Natural killer cell treated with Interleukin-12 subunit alpha and Interleukin-12 subunit beta and Interleukin-15 and Interleukin-18, amount 100 ng/mL, for 72 hours (primary cell): ENCODE results near the gene RPLP2. TPM values are rescaled to one million over a fixed set of nuclear protein-coding genes. Genes with fewer than 3 reads are reported as not detected.

Source experiments
- ATAC-seq, 2 donors: fragments of 150-1000 bp; cut with Tn5 transposase in 1 of 2; sonication (Bioruptor Pico), chemical (Tn5 transposase) in 1 of 2; 2 replicates each; pipeline ENCODE4 v1.10.0; 2021
- DNase-seq: peaks from one replicate; pipeline ENCODE4 v3.0.0; 2022; ENCODE audit warnings: low spot score
- H3K27ac Mint-ChIP-seq, 2 donors: 1 replicate in 1 of 2; 2 replicates in 1 of 2; pipeline ENCODE4 v1.8.0; 2022; ENCODE audit warnings: mixed read lengths in 2 of 2, mild to moderate bottlenecking in 1 of 2, moderate library complexity in 1 of 2
- H3K27me3 Mint-ChIP-seq, 2 donors: 1 replicate in 1 of 2; 2 replicates in 1 of 2; pipeline ENCODE4 v1.8.0; 2022; ENCODE audit warnings: mixed read lengths in 2 of 2
- H3K36me3 Mint-ChIP-seq: one replicate; pipeline ENCODE4 v1.8.0; 2022; ENCODE audit warnings: mixed read lengths
- H3K4me1 Mint-ChIP-seq, 2 donors: 1 replicate in 1 of 2; 2 replicates in 1 of 2; pipeline ENCODE4 v1.8.0; 2022; ENCODE audit warnings: low read depth in 2 of 2, mixed read lengths in 2 of 2, mild to moderate bottlenecking in 1 of 2
- H3K4me3 Mint-ChIP-seq: one replicate; pipeline ENCODE4 v1.8.0; 2022; ENCODE audit warnings: mixed read lengths
- H3K9me3 Mint-ChIP-seq: 2 replicates; pipeline ENCODE4 v1.8.0; 2022; ENCODE audit warnings: mixed read lengths
- total RNA-seq, 2 donors: library from RNA; stranded (reverse); gene quantifications; one replicate each; pipeline ENCODE4 v1.2.3, GENCODE V29; 2022

The RPLP2 gene
- total RNA-seq, 2 donors from 2014 or later: 1,365 to 2,718 TPM

DNA sequence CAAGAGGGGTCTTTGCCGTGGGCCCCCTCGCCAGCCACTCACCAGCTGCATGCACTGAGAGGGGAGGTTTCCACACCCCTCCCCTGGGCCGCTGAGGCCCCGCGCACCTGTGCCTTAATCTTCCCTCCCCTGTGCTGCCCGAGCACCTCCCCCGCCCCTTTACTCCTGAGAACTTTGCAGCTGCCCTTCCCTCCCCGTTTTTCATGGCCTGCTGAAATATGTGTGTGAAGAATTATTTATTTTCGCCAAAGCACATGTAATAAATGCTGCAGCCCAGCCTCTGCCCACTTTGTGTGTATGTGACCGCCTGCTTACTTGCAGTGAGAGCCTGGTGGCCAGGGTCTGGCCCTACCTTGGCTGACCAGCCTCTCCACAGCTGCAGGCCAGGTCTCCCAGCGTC is 15.2 kb downstream of the RPLP2 start:
- no peaks in the 10 kb centered on the region for H3K36me3 Mint-ChIP-seq
- H3K27ac Mint-ChIP-seq: no peak overlapping the region
- ATAC-seq (no peak), DNase-seq (no peak)
- H3K9me3 Mint-ChIP-seq: no peaks in the 10 kb centered on the region
- H3K4me1 Mint-ChIP-seq: peaks cover 15 to 21% of the 10 kb centered on the region in 2 donors
- H3K4me3 Mint-ChIP-seq: no peak overlapping the region
- H3K27me3 Mint-ChIP-seq: peaks cover 0 to 13% of the 10 kb centered on the region in 2 donors

DNA sequence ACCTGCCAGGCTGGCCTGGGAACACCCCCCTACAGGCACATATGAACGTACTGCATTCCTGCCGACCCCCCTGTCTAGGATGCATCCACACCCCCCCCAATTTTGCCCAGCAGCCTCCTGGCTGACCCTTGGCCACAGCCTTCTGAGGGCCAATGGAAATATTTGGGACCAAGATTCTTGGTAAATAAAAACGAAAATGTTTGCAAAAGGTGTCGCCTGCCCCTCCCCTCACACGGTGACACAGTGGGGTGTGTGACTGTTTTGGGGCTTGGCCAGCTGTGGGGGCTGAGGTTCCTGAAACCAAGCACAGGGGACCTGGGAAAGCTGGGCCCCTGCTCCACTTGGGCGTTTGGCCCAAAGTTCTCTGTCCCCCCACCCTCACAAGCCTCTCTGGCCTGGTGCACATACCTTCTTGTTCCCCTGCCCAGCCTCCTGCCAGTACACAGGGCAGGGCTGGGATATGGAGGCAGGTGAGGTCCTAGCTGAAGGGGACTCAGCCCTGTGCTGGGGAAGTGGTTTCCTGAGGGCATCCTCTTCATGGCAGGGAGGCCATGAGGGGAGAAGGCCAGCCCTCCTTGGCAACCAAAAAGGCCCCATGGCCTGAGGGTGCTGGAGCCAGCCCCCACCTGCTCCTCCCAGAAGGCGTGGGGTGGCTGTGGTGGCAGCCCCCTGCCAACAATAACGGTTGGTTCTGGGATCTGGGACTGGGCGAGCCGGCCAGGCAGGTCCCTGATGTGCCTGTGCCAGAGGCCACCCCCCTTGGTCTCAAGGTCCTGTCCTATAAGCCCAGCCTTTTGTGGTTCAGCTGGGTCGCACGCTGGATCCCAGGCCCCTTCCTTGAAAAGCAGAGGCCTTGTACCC is 15.8 kb downstream of the RPLP2 start:
- H3K4me3 Mint-ChIP-seq: no peak overlapping the region
- no peak overlapping the region for H3K27ac Mint-ChIP-seq
- H3K9me3 Mint-ChIP-seq: no peaks in the 10 kb centered on the region
- peaks cover 15 to 21% of the 10 kb centered on the region in 2 donors for H3K4me1 Mint-ChIP-seq
- DNase-seq (no peak), ATAC-seq (no peak)
- H3K36me3 Mint-ChIP-seq: no peaks in the 10 kb centered on the region
- H3K27me3 Mint-ChIP-seq: peaks cover 0 to 13% of the 10 kb centered on the region in 2 donors

DNA sequence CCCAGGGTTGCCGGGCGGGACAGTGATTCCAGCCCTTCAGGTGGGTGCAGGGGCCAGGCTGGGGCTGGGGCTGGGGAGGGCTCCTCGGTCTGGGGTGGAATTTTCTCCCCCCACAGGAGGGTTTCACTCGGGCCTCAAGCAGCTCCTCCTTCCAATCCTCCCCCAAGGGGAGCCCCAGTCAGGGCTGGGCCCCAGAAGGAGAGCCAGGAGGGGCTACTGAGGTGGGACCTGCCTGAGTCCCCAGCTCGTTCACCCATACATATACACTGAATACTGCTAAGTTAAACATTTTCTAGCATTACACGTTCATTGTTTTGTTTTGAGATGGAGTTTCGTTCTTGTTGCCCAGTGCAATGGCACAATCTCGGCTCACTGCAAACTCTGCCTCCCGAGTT is 16.5 kb downstream of the RPLP2 start:
- Mint-ChIP-seq H3K9me3 (no peaks in the 10 kb centered on the region), H3K27me3 (peaks cover 0 to 13% of the 10 kb centered on the region in 2 donors), H3K36me3 (no peaks in the 10 kb centered on the region), H3K27ac (no peak overlapping the region), H3K4me3 (peak overlapping the region; percentile 61), H3K4me1 (peaks cover 10 to 19% of the 10 kb centered on the region in 2 donors)
- DNase-seq: no peak
- ATAC-seq: no peak

DNA sequence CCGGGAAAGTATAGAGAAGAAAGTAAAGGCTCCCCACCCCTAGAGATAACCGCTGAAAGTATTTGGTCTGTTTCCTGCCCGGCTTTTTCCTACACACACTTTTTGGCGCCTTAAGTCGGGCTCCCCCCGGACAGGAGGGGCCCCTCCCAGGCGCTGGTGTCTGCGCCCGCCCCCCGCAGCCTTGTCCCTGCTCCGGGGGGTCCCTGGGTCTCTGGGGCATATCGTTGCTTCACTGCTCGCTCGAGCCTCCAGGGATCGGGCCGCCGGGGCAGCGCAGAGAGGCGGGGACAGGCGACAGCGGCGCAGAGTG is 17.0 kb downstream of the RPLP2 start:
- no peaks in the 10 kb centered on the region for H3K9me3 Mint-ChIP-seq
- DNase-seq (no peak), ATAC-seq (no peak)
- H3K27me3 Mint-ChIP-seq: peaks cover 0 to 17% of the 10 kb centered on the region in 2 donors
- peaks cover 10 to 20% of the 10 kb centered on the region in 2 donors for H3K4me1 Mint-ChIP-seq
- H3K27ac Mint-ChIP-seq: no peak overlapping the region
- no peaks in the 10 kb centered on the region for H3K36me3 Mint-ChIP-seq
- peak overlapping the region; percentile 61 for H3K4me3 Mint-ChIP-seq

DNA sequence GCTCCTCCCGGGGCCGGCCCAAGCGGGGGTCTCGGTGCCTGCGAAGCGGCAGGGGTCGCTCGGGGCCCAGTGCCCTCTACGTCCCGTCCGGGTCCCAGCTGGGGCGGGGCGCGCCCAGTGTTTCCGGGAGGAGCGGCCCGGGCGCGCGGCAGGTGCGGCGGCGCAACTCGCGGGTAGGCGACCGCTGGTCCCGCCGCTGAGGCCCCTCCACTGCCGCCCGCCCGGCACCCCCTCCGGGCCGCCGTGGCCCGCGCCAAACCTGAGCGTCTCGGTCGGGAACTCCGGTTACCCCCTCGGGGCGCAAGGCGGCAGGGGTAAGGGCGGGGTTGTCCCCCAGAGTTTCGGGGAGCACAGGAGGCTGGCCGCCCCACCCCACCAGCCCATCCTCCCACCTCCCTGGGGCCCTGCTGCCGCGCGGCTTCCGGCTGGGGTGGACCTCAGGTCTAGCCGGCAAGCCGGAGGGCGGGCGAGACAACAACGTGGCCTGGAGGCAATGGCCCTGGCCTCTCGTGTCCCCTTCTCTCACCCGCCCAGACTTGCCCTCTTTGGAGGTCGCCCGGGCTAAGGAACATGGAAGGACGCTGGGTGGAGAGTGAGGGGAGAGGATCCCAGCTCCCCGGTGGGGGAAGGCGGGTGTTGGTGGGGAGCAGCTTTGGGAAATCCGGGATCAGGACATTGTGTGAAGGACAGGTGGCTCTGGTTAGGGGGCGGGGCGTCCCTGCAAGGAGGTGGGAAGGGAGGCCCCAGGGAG is 17.6 kb downstream of the RPLP2 start:
- Mint-ChIP-seq H3K4me1 (peaks cover 10 to 17% of the 10 kb centered on the region in 2 donors), H3K27ac (peak overlapping the region in 1 of 2 donors; percentile 62), H3K27me3 (peaks cover 0 to 17% of the 10 kb centered on the region in 2 donors), H3K4me3 (peak overlapping the region; percentile 67), H3K36me3 (no peaks in the 10 kb centered on the region), H3K9me3 (no peaks in the 10 kb centered on the region)
- ATAC-seq (peak; percentile 33 to 55), DNase-seq (no peak)

DNA sequence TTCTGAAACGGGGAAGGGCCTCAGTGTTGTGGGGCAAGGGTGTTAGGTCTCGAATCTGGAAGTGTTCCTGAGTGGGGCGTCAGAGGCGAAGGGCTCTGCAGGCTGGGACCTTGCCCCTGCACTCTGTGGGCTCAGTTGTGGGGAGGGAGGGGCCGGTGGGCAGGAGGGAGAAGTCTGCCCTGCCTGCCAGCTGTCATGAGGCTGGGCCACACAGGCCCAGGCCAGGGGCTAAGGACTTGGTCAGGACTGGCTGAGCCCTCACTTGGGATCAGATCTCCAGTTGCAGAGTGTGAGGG is 18.1 kb downstream of the RPLP2 start, which contains the start of gene CRACR2B:
CRACR2B (plus strand) TSS at position 23 of the 296 bp plus-strand sequence. CDS start 689 bp downstream, outside the sequence.
- ATAC-seq: no peak
- Mint-ChIP-seq H3K27ac (peak within 1 kb of the TSS in 1 of 2 donors; percentile 62), H3K4me3 (peak within 1 kb of the TSS; percentile 67), H3K9me3 (no peaks in the 10 kb centered on the region), H3K4me1 (peaks cover 10 to 17% of the 10 kb centered on the region in 2 donors), H3K27me3 (peaks cover 0 to 17% of the 10 kb centered on the region in 2 donors), H3K36me3 (no peaks in the 10 kb centered on the region)
- DNase-seq: no peak

DNA sequence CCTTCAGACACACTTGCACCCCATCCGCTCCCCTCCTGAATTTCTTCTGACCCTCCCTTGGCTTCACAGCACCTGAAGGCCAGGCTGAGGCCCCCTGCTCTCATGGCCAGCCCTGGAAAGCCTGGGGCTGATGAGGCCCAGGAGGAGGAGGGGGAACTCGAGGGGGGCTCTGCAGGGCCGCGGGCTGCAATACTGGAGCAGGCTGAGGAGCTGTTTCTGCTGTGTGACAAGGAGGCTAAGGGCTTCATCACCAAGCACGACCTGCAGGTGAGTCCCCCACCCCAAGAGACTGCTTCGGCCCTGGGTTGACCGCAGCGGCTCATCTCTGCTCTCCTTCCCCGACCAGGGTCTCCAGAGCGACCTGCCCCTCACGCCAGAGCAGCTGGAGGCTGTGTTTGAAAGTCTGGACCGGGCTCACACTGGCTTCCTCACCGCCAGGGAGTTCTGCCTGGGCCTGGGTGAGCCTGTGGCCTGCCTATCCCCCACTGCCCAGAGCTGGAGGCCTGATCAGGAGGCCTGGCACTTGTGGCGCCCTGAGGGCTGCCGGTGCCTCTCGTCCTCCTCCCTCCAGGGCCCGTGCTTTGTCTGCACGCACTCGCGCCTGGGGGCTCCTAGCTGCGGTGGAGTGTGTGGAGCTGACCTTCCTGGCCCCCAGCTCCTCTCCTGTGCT is 18.9 kb downstream of the RPLP2 start:
- no peak for DNase-seq
- no peak for ATAC-seq
- no peak overlapping the region for H3K27ac Mint-ChIP-seq
- H3K4me1 Mint-ChIP-seq: peaks cover 10 to 17% of the 10 kb centered on the region in 2 donors
- H3K4me3 Mint-ChIP-seq: peak overlapping the region; percentile 67
- H3K9me3 Mint-ChIP-seq: no peaks in the 10 kb centered on the region
- peaks cover 0 to 17% of the 10 kb centered on the region in 2 donors for H3K27me3 Mint-ChIP-seq
- no peaks in the 10 kb centered on the region for H3K36me3 Mint-ChIP-seq

DNA sequence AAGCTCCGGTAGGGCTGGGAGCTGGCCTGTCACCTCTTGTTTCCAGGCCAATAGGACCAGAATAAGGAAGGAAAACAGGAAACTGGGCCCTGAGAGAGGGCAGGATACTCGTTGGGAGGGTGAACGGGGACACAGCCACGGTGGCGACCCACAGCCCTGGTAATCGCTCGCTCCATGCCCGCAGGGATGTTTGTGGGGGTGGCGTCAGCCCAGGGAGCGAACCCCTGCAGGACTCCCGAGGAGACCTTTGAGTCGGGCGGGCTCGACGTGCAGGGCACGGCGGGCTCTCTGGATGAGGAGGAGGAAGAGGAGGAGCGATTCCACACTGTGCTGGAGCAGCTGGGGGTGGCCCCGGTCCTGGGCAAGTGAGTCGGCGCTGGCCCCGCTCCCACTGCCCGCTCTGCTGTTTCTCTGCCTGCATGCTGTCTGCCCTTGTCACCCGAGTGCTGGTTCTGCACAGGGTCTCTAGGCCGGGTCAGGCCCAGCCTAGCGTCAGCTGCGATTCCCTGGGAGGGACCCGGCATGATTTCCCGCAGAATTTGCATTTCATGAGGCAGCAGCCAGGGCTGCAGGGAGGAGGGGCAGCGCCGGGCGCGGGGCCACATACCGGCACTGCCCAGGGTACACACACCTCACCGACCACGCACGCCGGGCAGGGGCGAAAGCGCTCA is 19.5 kb downstream of the RPLP2 start:
- Mint-ChIP-seq H3K4me1 (peaks cover 10 to 20% of the 10 kb centered on the region in 2 donors), H3K27me3 (peaks cover 0 to 17% of the 10 kb centered on the region in 2 donors), H3K9me3 (no peaks in the 10 kb centered on the region), H3K36me3 (no peaks in the 10 kb centered on the region), H3K4me3 (peak overlapping the region; percentile 51), H3K27ac (no peak overlapping the region)
- DNase-seq (no peak), ATAC-seq (no peak)

DNA sequence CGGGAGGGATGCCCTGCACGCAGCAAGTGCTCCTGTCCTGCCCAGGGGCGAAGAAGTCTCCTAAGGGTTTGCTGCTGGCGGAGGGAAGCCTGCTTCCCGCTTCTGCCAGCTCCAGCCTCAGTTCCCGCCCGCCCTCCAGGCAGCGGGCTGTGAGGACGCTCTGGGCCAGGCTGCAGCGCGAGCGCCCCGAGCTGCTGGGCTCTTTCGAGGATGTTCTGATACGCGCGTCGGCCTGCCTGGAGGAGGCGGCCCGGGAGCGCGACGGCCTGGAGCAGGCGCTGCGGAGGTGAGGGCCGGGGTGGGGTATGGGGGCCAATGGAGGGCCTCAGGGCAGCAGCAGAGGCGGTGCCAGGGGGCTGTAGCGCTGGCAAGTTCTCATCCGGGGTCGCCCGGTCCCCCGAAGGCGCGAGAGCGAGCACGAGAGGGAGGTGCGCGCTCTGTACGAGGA is 20.1 kb downstream of the RPLP2 start:
- H3K27me3 Mint-ChIP-seq: peaks cover 0 to 17% of the 10 kb centered on the region in 2 donors
- no peak overlapping the region for H3K27ac Mint-ChIP-seq
- H3K9me3 Mint-ChIP-seq: no peaks in the 10 kb centered on the region
- H3K36me3 Mint-ChIP-seq: no peaks in the 10 kb centered on the region
- ATAC-seq (peak in 1 of 2 donors; percentile 1), DNase-seq (no peak)
- peaks cover 10 to 20% of the 10 kb centered on the region in 2 donors for H3K4me1 Mint-ChIP-seq
- H3K4me3 Mint-ChIP-seq: peak overlapping the region; percentile 60

GRCh38 chr11:830295-831117 is 20.7 kb downstream of the RPLP2 start:
- no peaks in the 10 kb centered on the region for H3K9me3 Mint-ChIP-seq
- peak overlapping the region; percentile 71 for H3K4me3 Mint-ChIP-seq
- ATAC-seq (peak; percentile 66 to 73), DNase-seq (no peak)
- no peak overlapping the region for H3K27ac Mint-ChIP-seq
- peaks cover 10 to 22% of the 10 kb centered on the region in 2 donors for H3K4me1 Mint-ChIP-seq
- peaks cover 0 to 17% of the 10 kb centered on the region in 2 donors for H3K27me3 Mint-ChIP-seq
- no peaks in the 10 kb centered on the region for H3K36me3 Mint-ChIP-seq

GRCh38 chr11:831118-831864 is 21.5 kb downstream of the RPLP2 start:
- peaks cover 0 to 17% of the 10 kb centered on the region in 2 donors for H3K27me3 Mint-ChIP-seq
- DNase-seq: no peak
- peak overlapping the region; percentile 71 for H3K4me3 Mint-ChIP-seq
- peaks cover 10 to 22% of the 10 kb centered on the region in 2 donors for H3K4me1 Mint-ChIP-seq
- no peak for ATAC-seq
- H3K9me3 Mint-ChIP-seq: no peaks in the 10 kb centered on the region
- H3K27ac Mint-ChIP-seq: no peak overlapping the region
- no peaks in the 10 kb centered on the region for H3K36me3 Mint-ChIP-seq

GRCh38 chr11:831961-832528 is 22.3 kb downstream of the RPLP2 start:
- peaks cover 10 to 22% of the 10 kb centered on the region in 2 donors for H3K4me1 Mint-ChIP-seq
- H3K4me3 Mint-ChIP-seq: peak overlapping the region; percentile 71
- H3K27me3 Mint-ChIP-seq: peaks cover 0 to 17% of the 10 kb centered on the region in 2 donors
- ATAC-seq: no peak
- no peaks in the 10 kb centered on the region for H3K36me3 Mint-ChIP-seq
- DNase-seq: no peak
- H3K27ac Mint-ChIP-seq: no peak overlapping the region
- no peaks in the 10 kb centered on the region for H3K9me3 Mint-ChIP-seq
